ENCODE results near the gene KRT40.

KRT40 gene

DNA sequence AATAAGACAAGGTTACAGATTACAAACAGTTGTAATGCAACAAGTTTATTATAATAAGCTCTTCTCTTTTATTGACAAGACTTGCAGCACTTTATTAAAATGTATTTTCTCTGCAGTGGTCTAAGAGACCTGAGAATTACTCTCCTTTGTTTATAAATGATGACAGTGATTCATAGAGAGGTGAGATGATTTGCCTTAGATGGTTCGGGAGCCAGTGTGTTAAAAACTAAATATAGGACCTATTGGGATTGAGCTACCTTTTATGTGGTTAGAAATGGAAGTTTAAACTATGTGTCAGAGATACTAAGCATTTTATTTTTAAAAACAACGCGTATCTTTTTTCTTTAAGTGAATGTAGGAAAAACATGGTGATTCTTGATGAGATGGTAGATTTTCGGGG lies 12.7 kb upstream of the KRT40 start:
- DNase-seq (ENCODE audit: low read depth) = no peak

DNA sequence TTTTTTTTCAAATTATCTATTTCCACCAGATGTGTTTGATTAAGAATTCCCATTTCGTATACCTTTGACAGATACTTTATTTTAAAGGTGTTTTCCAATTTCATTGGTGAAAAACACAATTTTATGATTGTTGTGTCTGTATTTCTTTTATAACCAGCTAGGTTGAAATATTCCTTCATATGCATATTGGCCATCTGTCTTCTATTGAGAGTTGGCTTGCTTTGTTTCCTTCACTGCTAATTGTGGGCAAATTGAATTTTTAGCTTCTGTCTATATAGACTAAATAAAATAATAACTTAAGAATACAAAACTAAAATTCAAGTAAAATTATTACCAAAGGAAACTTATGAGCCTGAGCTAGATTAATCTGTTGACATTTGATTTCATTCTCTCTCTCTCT lies 11.0 kb upstream of the KRT40 start:
- DNase-seq (ENCODE audit: low read depth) = no peak

DNA sequence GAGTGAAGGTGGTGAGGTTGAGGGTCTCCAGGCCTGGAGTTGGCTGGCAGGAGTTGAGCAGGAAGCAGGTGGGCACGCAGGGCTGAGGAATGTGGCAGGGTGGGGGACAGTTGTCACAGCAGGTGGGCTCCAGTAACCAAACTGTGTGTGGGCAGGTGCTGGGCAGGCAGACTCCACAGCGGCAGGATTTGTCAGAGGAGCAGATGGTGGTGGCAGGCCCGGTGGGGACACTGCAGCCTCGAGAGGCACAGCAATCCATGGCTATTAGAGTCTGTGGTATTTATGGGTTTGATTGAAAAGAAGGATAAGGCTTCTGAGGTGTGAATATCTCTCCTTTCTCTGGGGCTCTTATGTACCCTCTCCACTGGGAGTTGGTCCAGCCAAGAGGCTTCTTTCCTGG lies 9.7 kb upstream of the KRT40 start, which contains the start of gene KRTAP3-3:
TSS of gene KRTAP3-3 (minus strand) at position 326 of the 400 bp plus-strand sequence. CDS start at position 259, 67 bp downstream.
- no peak for DNase-seq (ENCODE audit: low read depth)

GRCh38 chr17:40993084-40993483 lies 9.0 kb upstream of the KRT40 start:
- no peak for DNase-seq (ENCODE audit: low read depth)

- DNase-seq (ENCODE audit: low read depth) = no peak
Measured at GRCh38 chr17:40992666-40993065, 8.5 kb upstream of the KRT40 start.

- DNase-seq (ENCODE audit: low read depth) = no peak
Measured at GRCh38 chr17:40986920-40987319, 2.8 kb upstream of the KRT40 start.

- no peak for DNase-seq (ENCODE audit: low read depth)
Measured at GRCh38 chr17:40981115-40981514, 3.0 kb downstream of the KRT40 start.

GRCh38 chr17:40980596-40980995 lies 3.5 kb downstream of the KRT40 start:
- DNase-seq (ENCODE audit: low read depth) = no peak

DNA sequence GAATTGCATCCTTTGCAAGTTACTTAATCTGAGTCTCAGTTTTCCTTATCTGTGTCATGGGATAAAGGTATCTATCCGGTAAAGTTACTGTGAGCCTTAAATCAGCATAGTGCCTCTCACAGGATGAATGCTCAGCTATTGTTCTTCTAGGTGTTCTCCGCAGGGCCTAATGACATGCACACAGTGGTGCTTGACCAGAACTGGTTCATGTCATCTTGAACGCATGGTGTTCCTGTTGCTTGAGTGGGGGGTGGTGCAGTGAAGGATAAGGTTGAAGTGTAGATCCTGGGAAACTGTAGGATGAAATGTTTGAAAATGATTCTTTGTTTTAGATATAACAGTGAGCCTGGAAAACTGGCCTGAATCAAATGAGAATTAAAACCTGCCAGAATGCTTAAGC lies 4.0 kb downstream of the KRT40 start:
- DNase-seq (ENCODE audit: low read depth) = no peak

GRCh38 chr17:40978575-40979151 lies 5.5 kb downstream of the KRT40 start:
- no peak for DNase-seq (ENCODE audit: low read depth)

GRCh38 chr17:40975516-40975915 lies 8.6 kb downstream of the KRT40 start:
- no peak for DNase-seq (ENCODE audit: low read depth)

DNA sequence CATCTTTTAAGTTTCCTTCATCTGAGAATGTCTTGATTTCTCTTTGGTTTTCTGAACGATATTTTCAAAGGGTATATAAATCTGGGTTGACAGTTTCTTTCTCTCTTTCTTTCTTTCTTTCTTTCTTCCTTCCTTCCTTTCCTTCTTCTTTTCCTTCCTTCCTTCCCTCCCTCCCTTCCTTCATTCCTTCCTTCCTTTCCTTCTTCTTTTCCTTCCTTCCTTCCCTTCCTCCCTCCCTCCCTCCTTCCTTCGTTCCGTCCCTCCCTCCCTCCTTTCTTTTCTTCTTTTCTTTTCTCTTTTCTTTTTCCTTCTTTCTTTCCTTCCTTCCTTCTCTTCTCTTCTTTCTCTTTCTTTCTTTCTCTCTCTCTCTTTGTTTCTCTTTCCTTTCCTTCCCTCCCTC lies 9.8 kb downstream of the KRT40 start:
- no peak for DNase-seq (ENCODE audit: low read depth)

DNA sequence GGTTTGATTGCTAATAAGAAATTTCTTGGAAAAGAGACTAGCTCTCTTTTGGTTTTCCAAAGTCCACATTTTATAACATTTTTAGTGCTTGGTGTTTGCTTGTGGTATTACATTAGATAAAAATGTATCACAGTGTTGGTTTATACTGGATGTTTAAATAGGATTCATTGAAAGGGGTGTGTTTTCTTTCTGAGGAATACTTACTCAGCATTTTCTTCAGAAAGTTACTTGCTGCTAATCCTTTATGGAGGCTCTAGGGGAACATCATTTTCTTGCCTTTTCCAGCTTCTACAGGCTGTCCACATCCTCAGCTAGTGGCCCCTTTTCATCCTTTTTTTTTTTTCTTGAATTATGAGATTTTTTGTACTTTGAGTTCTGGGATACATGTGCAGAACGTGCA lies 16.5 kb downstream of the KRT40 start:
- no peak for DNase-seq (ENCODE audit: low read depth)

DNA sequence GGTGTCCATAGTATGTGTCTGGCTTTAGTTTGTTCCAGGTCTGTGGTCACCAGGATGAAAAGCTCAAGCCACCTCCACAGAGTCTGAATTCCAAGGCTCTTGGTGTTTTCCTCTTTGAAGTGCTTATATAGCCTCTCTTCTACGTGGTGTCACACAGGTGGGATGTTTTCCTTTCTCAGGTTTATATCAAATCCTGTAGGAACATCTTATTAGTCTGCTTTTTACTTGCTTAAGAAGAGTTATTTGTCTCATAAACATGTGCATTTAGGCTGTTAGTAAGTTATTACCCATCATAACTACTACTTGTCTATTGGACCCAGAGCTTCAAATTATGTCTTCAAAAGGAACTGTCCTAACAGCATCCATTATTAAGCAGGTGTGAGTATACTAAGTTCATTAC lies 17.3 kb downstream of the KRT40 start, which contains the start of gene KRT39:
TSS of gene KRT39 (minus strand) at position 101 of the 400 bp plus-strand sequence. CDS start at position 9, 92 bp downstream.
- no peak for DNase-seq (ENCODE audit: low read depth)

GRCh38 chr17:40963838-40964237 lies 20.3 kb downstream of the KRT40 start:
- no peak for DNase-seq (ENCODE audit: low read depth)

- no peak for DNase-seq (ENCODE audit: low read depth)
Measured at GRCh38 chr17:40962059-40962561, 22.0 kb downstream of the KRT40 start.

DNA sequence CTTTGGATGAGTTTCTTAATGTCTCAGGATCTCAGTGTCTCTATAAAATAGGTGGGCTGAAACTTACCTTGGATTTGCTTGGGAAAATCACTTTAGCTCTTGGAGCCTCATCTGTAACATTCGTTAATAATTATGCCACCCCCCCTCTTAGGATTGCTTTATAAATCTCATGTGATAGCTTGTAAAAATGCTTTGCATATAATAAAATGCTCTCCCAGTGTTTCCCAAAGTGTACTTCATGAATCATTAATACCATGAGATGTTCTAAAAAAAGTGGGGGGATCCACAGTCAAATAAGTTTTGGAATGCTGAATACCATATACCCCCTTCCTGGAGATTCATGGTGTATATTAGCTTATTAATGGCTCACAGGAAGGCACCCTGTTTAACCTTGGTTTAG lies 22.5 kb downstream of the KRT40 start:
- DNase-seq (ENCODE audit: low read depth) = no peak

DNA sequence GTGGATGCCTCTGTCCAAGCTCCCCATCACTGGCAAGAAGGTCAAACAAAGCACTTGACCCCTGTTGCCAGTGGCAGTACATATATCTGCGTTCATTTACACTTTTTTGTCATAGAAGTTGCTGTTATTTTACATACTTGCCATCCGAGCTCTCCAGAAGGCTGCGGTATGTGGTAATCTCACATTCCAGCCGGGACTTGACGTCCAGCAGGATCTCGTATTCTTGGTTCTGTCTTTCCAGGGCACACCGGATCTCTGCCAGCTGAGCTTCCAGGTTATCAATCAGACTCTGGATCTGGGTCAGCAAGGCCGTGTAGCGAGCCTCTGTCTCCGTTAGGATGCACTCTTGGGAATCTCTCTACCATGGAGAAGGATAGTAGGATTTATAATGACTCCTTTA lies 24.0 kb downstream of the KRT40 start:
- DNase-seq (ENCODE audit: low read depth) = no peak

- DNase-seq (ENCODE audit: low read depth) = no peak
Measured at GRCh38 chr17:40958086-40958953, 25.8 kb downstream of the KRT40 start.

DNA sequence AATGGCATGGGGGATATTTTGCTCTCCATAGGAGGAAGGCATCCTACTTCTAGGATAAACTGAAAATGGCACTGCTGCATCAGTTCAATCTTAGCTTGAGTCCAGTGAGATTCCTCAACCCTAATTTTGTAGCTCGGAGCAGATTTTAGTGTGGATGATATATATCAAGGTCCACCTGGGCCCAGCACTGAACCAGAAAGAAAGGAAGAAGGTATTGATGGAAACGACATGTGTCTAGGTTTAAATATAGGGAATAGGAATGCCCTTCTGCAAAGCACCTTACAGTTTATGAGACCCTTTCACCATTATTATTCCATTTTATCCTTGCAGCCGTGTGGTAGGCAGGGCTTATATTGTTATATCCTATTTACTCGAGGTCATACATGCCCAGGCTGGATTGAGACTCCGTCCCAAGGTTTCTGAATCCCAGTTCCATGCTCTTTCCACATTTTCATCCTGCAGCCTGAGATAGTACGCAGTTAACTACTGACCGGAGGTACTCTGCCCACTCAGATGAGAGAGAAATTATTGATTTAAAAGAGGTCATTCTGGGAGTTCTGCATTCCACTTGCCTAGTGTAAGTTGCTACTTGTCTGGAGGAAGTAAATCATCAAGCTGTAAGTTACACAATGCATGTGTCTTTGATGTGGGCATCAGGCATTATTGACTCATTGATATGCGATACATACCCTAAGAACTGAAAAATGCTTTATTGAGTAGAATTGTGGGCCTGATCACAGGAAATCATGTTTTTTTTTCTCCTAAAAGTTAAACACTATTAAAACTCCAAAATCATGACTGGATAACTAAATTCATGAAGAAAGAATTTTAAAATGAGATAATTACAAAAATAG lies 27.5 kb downstream of the KRT40 start:
- no peak for DNase-seq (ENCODE audit: low read depth)

DNA sequence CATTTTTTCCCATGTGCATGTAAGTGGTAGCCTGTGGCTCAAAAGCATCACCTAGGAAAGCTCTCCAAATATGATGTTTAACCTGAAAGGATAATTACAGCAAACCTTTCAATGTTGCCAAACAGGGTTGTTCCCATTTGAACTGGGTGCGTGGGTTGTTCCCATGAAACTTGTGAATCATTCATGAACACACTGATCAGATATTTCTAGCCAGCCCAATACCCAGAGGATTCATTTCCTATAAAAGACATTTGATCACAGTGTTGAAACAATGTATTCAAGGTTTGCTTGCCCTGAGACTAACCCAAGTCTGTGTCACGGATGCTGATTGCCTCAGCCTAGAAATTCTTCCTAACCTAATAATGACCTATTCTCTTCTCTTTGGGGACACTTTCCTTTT lies 30.2 kb downstream of the KRT40 start:
- DNase-seq (ENCODE audit: low read depth) = no peak

GRCh38 chr17:40952661-40953060 lies 31.5 kb downstream of the KRT40 start:
- no peak for DNase-seq (ENCODE audit: low read depth)
